Measurements from ENCODE around the gene PRKN.
A peak's percentile ranks its signal among the peaks of the same experiment; 100 is the strongest.

PRKN gene

GRCh38 chr6:162613310-162613709 lies 114.3 kb downstream of the PRKN start:
- peak; percentile 12 for DNase-seq

- peak; percentile 48 for DNase-seq
Measured at GRCh38 chr6:162612613-162613012, 115.0 kb downstream of the PRKN start.

- DNase-seq, result no peak
Measured at GRCh38 chr6:162610351-162610750, 117.2 kb downstream of the PRKN start.

GRCh38 chr6:162605881-162606280 lies 121.7 kb downstream of the PRKN start:
- DNase-seq, result no peak

- no peak for DNase-seq
Measured at GRCh38 chr6:162603231-162604015, 124.1 kb downstream of the PRKN start.

- DNase-seq, result no peak
Measured at GRCh38 chr6:162602759-162603158, 124.8 kb downstream of the PRKN start.

DNA sequence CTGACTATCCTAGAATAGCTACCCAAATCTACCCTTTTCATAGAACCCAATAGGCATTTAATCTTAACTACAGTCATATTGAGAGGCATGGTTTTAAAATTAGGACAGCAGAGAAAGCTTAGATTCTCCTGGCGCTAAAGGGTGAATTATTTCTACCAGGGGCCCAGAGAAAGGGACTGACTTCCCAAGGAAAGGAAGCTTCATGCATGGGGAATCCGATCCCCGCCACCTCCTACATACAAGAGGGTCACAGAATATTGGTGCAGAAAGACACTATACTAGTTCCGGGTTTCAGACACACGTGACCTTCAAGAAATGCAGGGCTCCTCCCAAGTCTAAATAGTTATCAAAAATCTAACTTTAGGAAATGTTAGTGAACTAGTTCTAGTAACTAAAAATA lies 130.9 kb downstream of the PRKN start:
- peak; percentile 8 for DNase-seq

DNA sequence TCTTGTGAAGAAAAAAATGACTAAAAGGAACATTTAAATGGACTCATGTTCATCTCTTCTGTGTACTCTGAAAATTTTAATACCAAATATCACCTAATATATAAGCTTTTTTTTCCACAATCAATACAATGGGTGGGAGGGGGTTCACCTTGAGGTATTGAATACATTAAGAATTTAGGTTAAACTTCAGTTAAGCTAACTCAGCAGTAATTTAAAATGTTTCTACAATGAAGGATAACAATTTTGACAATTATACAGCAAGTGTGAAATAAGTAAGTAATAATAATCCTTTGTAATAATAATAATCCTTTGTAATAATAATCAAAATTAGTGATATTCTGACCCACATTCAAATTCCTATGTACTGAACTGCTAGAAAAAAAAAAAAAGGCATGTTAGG lies 136.0 kb downstream of the PRKN start:
- no peak for DNase-seq

DNA sequence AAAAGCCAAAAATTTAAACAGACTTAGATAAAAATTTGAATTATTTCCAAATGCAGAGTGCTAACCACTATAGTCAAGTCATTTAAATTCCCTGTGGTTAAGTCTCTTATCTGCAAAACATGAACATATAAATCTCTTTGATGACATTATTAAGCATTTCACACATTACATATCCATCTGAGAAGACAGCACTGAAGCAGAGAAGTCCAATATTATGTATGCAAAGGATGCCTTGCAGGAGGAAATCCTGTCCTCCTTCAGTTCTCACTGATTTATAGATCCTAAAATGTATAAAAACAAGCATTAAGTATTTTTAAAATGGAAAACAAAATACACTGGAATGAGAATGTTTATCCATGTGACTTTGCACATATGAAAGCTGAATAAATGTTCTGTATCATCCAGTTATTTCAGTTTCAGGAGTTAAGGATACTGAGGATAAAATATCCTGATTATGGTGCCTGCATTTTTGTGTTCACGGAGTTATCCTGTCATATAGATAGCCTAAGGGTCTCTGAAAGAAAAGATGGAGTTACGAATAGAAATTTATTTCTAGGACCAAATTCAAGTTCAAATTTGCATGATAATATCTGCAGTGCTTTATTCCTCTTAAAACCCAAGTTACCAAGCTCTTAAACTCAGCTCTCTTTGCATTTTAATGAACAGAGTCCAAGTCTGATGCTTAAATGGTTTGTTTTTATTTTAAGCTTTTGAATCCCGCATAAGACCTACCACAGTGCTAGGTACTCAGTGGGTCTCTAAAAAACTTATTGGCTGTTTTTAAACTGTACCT lies 145.4 kb downstream of the PRKN start:
- DNase-seq, result no peak

GRCh38 chr6:162580619-162581018 lies 146.9 kb downstream of the PRKN start:
- DNase-seq, result no peak

DNA sequence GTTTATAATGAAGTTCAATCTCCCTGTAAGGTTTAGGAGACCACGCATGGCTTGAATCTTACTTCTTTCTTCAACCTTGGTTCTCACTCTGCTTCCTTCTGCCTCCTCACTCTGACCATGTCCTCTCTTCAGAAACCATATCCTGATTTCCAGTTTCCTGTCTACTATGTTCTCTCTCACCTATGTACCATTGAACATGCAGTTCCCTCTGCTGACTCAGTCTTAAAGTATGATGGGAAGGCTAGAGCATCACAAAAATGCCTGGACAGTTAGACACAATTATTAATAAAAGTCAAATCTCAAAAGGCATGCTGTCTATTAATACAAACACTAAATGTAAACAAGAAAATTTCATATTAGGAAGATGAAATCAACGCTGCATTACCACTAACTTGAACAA lies 151.6 kb downstream of the PRKN start:
- no peak for DNase-seq

- DNase-seq, result peak; percentile 43
Measured at GRCh38 chr6:162572240-162572639, 155.3 kb downstream of the PRKN start.

DNA sequence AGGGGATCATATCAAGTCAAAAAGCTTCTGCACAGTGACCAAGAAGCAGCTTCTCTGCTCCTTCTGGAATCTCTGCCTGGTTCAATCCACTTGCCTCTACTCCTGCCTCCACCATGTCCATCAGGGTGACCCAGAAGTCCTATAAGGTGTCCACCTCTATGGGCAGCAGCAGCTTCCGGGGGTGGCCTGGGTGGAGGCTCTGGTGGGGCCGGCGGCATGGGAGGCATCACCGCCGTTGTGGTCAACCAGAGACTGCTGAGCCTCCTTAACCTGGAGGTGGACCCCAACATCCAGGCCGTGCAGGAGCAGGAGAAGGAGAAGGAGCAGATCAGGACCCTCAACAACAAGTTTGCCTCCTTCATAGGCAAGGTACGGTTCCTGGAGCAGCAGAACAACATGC lies 159.3 kb downstream of the PRKN start:
- no peak for DNase-seq

GRCh38 chr6:162562041-162562440 lies 165.5 kb downstream of the PRKN start:
- DNase-seq, result no peak

DNA sequence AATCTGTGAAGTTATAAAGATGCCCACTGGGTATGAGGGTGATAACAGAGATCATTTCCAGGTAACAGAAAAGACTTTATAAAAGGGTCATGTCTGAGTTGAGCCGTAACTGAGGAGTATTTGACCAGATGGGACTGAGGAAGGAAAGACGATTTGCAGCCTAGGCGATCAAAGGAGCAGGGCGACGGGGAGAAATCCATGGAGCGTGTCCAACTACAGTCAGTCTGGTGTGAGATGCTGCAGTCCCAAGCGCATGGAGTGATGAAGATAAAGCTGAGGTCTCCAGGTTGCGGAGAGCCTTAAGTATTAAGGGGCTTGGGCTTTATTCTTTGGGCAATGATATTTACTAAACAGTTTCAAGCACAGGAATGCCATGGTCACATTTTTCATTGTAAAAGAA lies 166.7 kb downstream of the PRKN start:
- DNase-seq, result no peak

DNA sequence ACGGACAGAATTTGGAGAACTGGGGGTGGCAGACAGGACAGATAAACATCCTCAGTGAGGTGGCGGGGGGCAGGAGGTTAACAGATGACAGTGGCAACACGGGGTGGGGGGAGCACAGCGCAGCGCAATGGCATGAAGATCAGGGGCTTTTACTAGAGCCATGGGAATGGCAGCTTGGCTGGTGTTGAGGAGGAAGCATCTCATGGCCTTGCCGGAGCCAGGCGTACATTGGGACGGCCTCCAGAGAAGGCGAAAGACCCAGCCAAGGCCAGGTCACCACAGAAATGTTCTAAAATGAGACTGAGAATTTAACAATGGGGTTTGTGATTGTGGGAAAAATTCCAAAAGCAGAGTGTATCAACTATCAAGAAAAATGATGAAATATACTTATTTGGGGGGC lies 173.0 kb downstream of the PRKN start:
- no peak for DNase-seq

DNA sequence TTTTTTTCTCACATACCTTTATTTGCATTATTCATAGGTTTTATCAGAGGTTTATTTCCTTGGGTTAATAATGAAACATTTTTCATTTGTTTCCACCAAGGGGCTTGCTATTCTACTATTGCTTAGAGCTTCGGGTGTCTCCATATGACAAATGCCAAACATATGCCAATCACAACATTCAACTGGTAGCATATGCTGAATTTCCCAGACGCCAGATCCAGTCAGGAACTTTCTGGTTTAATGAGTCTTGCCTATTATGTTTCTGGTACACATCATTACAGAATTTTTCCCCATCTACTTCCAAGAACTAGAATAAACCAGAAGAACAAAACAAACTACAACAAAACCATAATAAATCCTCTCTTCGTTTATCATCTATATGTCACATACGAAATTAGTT lies 180.7 kb downstream of the PRKN start:
- no peak for DNase-seq

DNA sequence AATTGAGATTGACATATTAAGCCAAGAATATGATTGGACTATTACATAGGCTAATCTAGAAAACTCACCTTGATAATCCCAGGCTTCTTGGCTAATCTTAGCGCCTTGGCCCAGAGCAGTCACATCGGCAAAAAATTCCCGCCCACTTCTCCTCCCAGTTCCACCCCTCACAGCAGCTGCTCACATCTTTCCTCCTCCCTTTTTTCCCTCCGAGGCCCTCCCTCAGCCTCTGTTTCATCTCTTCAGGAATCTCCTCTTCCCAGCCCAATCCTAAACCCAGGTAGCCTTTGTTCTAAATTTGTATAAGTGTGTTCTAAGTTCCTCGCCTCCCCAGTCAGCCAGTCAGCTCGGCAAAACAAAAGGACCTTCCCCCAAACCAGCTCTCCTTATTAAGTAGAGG lies 184.3 kb downstream of the PRKN start:
- no peak for DNase-seq

- no peak for DNase-seq
Measured at GRCh38 chr6:162541019-162541601, 186.5 kb downstream of the PRKN start.

DNA sequence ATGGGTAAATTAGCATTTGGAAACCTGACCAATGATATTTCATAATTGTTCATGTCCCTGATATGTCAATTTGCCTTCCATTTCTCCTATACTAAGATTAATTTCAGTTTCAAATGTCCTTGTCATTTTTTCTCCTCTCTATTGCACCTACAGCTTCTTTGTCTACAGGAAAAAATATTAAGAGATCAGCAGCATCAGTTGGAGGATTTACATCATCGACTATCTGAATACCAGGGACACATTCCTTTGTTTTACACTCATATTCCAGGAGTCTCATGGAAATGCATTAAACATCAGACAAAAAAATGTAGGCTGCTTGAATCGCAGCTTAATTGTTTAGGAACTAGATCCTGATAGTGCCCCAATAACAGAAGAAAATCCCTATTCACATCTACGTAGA lies 188.2 kb downstream of the PRKN start:
- DNase-seq, result no peak

DNA sequence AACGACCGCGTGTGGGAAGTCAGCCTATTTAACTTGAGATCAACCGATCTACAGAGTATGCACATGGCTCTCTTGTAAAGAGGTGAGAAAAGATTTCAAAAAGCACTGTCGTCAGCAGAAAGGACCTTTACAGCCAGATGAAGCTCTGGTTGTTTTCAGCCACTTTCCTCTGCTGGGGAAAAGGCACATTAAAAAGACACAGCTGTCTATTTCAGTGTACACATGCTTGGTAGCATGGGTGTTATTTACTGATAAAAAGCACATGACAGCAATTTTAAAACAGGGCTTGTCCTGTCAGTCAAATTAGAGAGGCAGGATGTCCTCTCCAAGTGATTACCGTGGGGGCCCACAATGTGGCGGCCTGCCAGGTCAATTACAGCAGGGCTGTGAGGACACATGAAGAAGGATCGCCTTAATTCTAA lies 188.9 kb downstream of the PRKN start:
- DNase-seq, result peak; percentile 91

DNA sequence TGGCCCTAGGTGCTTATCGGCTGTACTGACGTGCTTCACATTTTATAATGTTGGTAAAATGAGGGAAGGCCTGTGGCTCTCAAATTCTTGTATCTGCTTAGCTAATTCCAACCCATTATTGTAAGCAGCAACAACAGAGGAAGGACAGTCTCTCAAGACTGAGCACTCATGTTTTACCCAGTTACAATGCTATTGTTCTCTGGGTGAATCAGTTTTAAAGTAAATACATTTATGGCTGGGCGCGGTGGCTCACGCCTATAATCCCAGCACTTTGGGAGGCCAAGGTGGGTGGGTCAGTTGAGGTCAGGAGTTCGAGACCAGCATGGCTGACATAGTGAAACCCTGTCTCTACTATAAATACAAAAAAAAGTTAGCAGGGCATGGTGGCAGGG lies 194.6 kb downstream of the PRKN start:
- peak; percentile 35 for DNase-seq

DNA sequence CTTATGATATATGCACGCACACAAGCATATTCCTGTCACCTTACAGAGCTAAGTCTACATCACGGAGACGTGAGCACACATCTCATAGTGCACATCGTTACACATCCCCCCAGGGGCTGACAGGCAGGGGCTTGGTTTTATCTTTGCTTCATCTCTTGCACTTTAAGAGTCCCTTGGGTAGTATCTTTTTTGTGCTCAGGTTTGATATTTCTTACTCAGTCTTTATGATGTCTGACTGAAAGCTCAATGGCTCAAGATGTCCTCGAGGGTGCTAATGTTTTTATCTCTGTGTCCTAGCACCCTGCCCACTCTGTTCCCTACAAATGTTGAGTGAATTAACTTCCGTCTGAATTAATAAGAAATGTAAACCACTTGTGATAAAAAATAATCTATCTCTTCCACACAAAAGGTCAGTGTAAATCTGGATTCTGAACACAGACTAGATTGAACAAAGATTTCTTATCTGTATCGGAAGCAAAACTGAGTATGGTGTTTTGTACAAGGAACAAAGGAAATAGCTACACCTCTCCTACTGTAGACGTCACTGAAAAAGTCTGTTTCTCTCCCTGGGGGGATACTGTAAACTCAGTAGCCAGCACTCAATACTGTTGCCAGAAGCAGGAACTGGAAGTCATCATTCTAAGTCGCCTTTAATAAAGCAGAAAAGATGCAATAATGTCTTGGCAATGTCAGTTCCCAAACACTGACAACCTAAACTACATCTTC lies 195.1 kb downstream of the PRKN start:
- DNase-seq, result peak; percentile 39

All from NCI-H69 (cell line).